Measurements from ENCODE around the gene AKR1B1. TPM values are rescaled to one million over a fixed set of nuclear protein-coding genes. Genes with fewer than 3 reads are reported as not detected.

The AKR1B1 gene
- total and polyA plus RNA-seq, 2 of the 13 experiments (the other 11 are each of a cell fraction or from before 2014, with no cell fraction given): 89.9 to 133 TPM

DNA sequence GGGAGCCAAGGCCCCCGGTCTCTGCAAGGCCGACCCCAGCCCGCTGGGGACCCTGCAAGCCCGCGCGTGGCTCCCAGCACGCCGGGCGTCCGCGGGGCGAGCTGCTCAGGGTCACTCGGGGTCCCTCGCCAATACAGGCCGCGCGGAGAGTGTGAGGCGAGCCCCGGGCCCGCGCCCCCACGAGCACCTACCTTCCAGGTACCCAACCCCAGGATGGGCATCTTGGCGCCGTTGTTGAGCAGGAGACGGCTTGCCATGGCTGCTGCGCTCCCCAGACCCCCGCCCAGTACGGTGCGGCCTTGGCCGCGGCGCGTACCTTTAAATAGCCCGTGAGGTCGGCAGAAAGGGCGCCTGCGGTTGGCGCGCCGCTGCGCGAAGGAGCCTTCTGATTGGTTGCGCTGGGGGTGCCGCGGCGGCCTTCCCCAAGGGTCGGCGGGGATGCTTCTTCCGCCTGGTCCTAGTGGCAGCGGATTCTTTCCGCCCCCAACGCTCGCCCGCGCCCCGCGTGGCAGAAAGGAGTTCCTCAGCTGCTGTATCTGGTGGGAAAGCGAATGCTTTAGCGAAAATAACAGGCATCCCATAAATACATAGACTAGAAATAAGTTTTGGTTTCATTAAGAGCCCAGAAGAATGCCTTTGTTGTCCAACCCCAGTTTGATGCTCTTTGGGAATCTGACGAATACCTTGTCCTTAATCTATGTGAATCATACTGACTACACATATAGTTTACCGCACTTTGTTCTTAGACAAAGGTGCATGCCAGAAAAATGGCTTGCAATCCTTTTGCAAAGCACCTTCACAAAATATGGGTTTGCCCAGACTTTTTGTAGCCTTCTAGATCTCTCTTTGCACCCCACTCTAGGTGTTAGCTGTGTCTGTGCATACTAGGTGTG, at the start of gene AKR1B1 (continued):
- TF ChIP-seq, protein P1, sequence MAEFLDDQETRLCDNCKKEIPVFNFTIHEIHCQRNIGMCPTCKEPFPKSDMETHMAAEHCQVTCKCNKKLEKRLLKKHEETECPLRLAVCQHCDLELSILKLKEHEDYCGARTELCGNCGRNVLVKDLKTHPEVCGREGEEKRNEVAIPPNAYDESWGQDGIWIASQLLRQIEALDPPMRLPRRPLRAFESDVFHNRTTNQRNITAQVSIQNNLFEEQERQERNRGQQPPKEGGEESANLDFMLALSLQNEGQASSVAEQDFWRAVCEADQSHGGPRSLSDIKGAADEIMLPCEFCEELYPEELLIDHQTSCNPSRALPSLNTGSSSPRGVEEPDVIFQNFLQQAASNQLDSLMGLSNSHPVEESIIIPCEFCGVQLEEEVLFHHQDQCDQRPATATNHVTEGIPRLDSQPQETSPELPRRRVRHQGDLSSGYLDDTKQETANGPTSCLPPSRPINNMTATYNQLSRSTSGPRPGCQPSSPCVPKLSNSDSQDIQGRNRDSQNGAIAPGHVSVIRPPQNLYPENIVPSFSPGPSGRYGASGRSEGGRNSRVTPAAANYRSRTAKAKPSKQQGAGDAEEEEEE (CRISPR knock-in tag; IDR thresholded peaks at IDR 0.05; ENCODE audit: borderline replicate concordance): no peak
- peak; percentile 49; the same call in 1 of the 2 replicates for TF ChIP-seq ZNF543 (CRISPR knock-in tag; IDR thresholded peaks at IDR 0.05)
- TF ChIP-seq SAP130 (CRISPR knock-in tag; IDR thresholded peaks at IDR 0.05; ENCODE audit: low read depth): peak; percentile 74; the same call in 1 of the 2 replicates
- TF ChIP-seq, protein P2, sequence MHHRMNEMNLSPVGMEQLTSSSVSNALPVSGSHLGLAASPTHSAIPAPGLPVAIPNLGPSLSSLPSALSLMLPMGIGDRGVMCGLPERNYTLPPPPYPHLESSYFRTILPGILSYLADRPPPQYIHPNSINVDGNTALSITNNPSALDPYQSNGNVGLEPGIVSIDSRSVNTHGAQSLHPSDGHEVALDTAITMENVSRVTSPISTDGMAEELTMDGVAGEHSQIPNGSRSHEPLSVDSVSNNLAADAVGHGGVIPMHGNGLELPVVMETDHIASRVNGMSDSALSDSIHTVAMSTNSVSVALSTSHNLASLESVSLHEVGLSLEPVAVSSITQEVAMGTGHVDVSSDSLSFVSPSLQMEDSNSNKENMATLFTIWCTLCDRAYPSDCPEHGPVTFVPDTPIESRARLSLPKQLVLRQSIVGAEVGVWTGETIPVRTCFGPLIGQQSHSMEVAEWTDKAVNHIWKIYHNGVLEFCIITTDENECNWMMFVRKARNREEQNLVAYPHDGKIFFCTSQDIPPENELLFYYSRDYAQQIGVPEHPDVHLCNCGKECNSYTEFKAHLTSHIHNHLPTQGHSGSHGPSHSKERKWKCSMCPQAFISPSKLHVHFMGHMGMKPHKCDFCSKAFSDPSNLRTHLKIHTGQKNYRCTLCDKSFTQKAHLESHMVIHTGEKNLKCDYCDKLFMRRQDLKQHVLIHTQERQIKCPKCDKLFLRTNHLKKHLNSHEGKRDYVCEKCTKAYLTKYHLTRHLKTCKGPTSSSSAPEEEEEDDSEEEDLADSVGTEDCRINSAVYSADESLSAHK (CRISPR knock-in tag; IDR thresholded peaks at IDR 0.05; ENCODE audit: borderline replicate concordance): no peak
- TF ChIP-seq JUN (CRISPR knock-in tag; IDR thresholded peaks at IDR 0.05): no peak
- TF ChIP-seq HOXD1 (CRISPR knock-in tag; IDR thresholded peaks at IDR 0.05): 0 out of 2 replicates have a peak, but pooled peaks have one; percentile 32
- TF ChIP-seq CREM (IDR thresholded peaks at IDR 0.05): peak; percentile 60; the same call in 1 of the 2 replicates
- peak; percentile 14; the same call in 1 of the 2 replicates for TF ChIP-seq CREM (CRISPR knock-in tag; IDR thresholded peaks at IDR 0.05)
- TF ChIP-seq LCORL (IDR thresholded peaks at IDR 0.05): no peak
- TF ChIP-seq LCORL (CRISPR knock-in tag; IDR thresholded peaks at IDR 0.05): peak; percentile 11; the same call in 1 of the 2 replicates
- no peak for TF ChIP-seq SAFB2 (CRISPR knock-in tag; IDR thresholded peaks at IDR 0.05; ENCODE audit: borderline replicate concordance, low read depth)
- TF ChIP-seq, protein P3, sequence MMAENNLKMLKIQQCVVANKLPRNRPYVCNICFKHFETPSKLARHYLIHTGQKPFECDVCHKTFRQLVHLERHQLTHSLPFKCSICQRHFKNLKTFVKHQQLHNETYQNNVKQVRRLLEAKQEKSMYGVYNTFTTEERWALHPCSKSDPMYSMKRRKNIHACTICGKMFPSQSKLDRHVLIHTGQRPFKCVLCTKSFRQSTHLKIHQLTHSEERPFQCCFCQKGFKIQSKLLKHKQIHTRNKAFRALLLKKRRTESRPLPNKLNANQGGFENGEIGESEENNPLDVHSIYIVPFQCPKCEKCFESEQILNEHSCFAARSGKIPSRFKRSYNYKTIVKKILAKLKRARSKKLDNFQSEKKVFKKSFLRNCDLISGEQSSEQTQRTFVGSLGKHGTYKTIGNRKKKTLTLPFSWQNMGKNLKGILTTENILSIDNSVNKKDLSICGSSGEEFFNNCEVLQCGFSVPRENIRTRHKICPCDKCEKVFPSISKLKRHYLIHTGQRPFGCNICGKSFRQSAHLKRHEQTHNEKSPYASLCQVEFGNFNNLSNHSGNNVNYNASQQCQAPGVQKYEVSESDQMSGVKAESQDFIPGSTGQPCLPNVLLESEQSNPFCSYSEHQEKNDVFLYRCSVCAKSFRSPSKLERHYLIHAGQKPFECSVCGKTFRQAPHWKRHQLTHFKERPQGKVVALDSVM (CRISPR knock-in tag; IDR thresholded peaks at IDR 0.05): 0 out of 2 replicates have a peak, but pooled peaks have one; percentile 23
- TF ChIP-seq NFKBIZ (CRISPR knock-in tag; IDR thresholded peaks at IDR 0.05): no peak
- 0 out of 2 replicates have a peak, but pooled peaks have one; percentile 37 for TF ChIP-seq ZNF33A (CRISPR knock-in tag; IDR thresholded peaks at IDR 0.05; ENCODE audit: borderline replicate concordance)
- TF ChIP-seq, protein P4, sequence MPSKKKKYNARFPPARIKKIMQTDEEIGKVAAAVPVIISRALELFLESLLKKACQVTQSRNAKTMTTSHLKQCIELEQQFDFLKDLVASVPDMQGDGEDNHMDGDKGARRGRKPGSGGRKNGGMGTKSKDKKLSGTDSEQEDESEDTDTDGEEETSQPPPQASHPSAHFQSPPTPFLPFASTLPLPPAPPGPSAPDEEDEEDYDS (CRISPR knock-in tag; IDR thresholded peaks at IDR 0.05): peak; percentile 94
- TF ChIP-seq, protein P5, sequence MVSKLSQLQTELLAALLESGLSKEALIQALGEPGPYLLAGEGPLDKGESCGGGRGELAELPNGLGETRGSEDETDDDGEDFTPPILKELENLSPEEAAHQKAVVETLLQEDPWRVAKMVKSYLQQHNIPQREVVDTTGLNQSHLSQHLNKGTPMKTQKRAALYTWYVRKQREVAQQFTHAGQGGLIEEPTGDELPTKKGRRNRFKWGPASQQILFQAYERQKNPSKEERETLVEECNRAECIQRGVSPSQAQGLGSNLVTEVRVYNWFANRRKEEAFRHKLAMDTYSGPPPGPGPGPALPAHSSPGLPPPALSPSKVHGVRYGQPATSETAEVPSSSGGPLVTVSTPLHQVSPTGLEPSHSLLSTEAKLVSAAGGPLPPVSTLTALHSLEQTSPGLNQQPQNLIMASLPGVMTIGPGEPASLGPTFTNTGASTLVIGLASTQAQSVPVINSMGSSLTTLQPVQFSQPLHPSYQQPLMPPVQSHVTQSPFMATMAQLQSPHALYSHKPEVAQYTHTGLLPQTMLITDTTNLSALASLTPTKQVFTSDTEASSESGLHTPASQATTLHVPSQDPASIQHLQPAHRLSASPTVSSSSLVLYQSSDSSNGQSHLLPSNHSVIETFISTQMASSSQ (IDR thresholded peaks at IDR 0.05; ENCODE audit: low read depth): no peak
- TF ChIP-seq, protein P5 (CRISPR knock-in tag; IDR thresholded peaks at IDR 0.05; ENCODE audit: borderline replicate concordance): no peak
- TF ChIP-seq TCF7 (IDR thresholded peaks at IDR 0.05; ENCODE audit: low read depth): no peak

Data from HepG2 (cell line).